Activated B cell treated with CpG ODN at 0.5 μM for 24 hours (primary cell): ENCODE results near the gene PPIF. TPM values are rescaled to one million over a fixed set of nuclear protein-coding genes. Genes with fewer than 3 reads are reported as not detected.

ENCODE experiments used
- ATAC-seq: fragments of 200-7000 bp; cut with Tn5 transposase; one replicate; pipeline ENCODE4 v1.10.0; 2021; ENCODE audit warnings: low read depth, mild to moderate bottlenecking, moderate library complexity
- CTCF ChIA-PET: fragments of 350-600 bp; sonication (Branson Sonifier 250); formaldehyde crosslinking; loops from one replicate; lab custom pipeline; 2021; ENCODE audit warnings: antibody characterized with exemption; lab: Charles Lee
- POLR2A ChIA-PET: fragments of 350-600 bp; sonication (Branson Sonifier 250); formaldehyde crosslinking; loops from one replicate; lab custom pipeline; 2021; ENCODE audit warnings: antibody characterized with exemption; lab: Charles Lee
- DNase-seq: peaks from one replicate; pipeline ENCODE4 v3.0.0; 2022
- H3K27ac Mint-ChIP-seq: one replicate; pipeline ENCODE4 v1.8.0; 2020; ENCODE audit warnings: mixed read lengths
- H3K27me3 Mint-ChIP-seq: one replicate; pipeline ENCODE4 v1.8.0; 2021; ENCODE audit warnings: mixed read lengths
- H3K36me3 Mint-ChIP-seq: one replicate; pipeline ENCODE4 v1.8.0; 2021; ENCODE audit warnings: low read depth, mixed read lengths
- H3K4me1 Mint-ChIP-seq: one replicate; pipeline ENCODE4 v1.8.0; 2021; ENCODE audit warnings: mixed read lengths
- H3K4me3 Mint-ChIP-seq: one replicate; pipeline ENCODE4 v1.8.0; 2020; ENCODE audit warnings: mild to moderate bottlenecking, mixed read lengths
- H3K9me3 Mint-ChIP-seq: one replicate; pipeline ENCODE4 v1.8.0; 2020; ENCODE audit warnings: mixed read lengths
- intact Hi-C: fragments of 100-400 bp; cut with micrococcal nuclease; formaldehyde crosslinking; loops from one replicate; pipeline ENCODE4 v1.15.1; 2024
- total RNA-seq: library from RNA; stranded (reverse); gene quantifications from 2 replicates; pipeline ENCODE4 v1.2.3, GENCODE V29; 2022
- TF ChIP-seq, protein P1 (sequence below): fragments of 200-600 bp; IDR thresholded peaks from one replicate; pipeline ENCODE4 v1.8.0; 2022; ENCODE audit warnings: antibody characterized with exemption, mild to moderate bottlenecking

Gene PPIF
- total RNA-seq, 1 donor from 2014 or later = 72.5 TPM

DNA sequence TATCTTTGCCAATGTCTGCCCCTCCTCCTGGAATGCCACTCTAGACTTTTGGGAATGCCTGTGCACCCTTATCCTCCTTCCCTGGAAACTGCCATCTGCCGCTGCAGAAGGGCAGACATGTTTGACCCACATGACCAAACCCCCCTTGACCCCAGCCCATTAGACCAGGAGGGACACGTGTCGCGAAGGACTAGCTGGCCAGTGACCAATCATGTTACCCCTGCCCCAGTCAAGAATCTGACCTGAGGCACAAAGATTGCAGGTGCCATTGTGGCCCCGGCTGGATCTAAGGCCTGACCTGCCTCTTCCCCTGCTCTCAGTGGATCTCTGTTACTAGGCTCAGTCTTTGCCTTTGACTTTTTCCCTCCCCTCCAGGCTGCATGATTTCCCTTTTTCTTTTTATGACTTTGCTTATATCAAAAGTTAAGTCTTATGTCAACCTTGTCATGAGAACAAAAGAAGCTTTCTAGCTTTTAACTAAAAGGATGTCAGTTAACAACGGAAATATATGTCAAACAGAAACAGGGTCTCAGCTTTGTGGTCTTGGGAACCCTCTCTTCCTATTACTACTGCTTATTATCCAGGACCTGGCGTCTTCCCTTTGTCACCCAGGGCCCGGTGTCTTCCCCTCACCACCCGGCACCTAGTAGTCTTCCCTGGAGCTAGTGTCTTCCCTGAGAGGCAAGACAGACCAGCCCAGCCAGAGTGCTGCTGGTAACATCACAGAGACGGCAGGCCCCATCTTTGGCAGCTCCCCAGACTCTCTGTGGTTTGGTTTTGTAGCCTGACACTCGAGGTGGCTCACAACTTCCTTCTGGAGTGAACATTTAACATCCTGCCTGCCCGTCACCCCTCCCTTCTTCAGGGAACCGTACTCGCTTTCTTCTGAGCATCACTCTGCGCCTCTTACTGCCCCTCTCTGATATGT, 24.4 kb upstream of the PPIF start:
- H3K36me3 Mint-ChIP-seq = no peaks in the 10 kb centered on the region
- no peaks in the 10 kb centered on the region for H3K9me3 Mint-ChIP-seq
- intact Hi-C loops = no loop called here
- ChIA-PET POLR2A (interaction anchor here (1.6 kb wide), 3 partner anchors 9 to 74 kb away, joined by 4 to 11 read pairs (median 4); no protein-coding TSS in a partner anchor), CTCF (interaction anchor here (0.6 to 0.8 kb wide), 2 partner anchors 29 to 1476 kb away, joined by 3 read pairs; no protein-coding TSS in a partner anchor)
- H3K27ac Mint-ChIP-seq = peak overlapping the region; percentile 38
- DNase-seq (no peak), ATAC-seq (peak; percentile 40)
- TF ChIP-seq, protein P1, sequence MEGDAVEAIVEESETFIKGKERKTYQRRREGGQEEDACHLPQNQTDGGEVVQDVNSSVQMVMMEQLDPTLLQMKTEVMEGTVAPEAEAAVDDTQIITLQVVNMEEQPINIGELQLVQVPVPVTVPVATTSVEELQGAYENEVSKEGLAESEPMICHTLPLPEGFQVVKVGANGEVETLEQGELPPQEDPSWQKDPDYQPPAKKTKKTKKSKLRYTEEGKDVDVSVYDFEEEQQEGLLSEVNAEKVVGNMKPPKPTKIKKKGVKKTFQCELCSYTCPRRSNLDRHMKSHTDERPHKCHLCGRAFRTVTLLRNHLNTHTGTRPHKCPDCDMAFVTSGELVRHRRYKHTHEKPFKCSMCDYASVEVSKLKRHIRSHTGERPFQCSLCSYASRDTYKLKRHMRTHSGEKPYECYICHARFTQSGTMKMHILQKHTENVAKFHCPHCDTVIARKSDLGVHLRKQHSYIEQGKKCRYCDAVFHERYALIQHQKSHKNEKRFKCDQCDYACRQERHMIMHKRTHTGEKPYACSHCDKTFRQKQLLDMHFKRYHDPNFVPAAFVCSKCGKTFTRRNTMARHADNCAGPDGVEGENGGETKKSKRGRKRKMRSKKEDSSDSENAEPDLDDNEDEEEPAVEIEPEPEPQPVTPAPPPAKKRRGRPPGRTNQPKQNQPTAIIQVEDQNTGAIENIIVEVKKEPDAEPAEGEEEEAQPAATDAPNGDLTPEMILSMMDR = no peak
- no peak overlapping the region for H3K4me3 Mint-ChIP-seq
- no peaks in the 10 kb centered on the region for H3K27me3 Mint-ChIP-seq
- H3K4me1 Mint-ChIP-seq = peaks cover 42% of the 10 kb centered on the region

DNA sequence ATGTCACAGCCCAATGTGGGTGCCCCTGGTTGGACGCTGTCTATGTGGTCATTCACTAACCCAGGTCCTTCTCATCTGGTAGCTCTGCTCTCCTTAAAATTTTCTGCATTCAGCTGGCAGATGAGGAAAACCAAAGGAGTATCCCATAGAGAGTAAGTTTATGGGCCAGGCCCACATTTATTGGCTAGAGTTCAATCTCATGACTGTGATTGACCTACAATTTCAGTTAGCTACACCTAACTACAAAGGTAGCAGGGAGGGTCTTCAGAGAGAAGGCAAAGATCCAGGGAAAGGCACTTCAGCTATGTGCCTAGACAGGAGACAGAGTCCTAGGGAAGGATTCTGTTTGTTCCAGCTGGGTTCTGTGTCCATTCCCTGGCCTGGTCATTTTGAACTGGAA, 23.7 kb upstream of the PPIF start:
- POLR2A ChIA-PET = interaction anchor here (0.7 to 1.6 kb wide), 3 partner anchors 8 to 24 kb away, joined by 4 to 11 read pairs (median 4); partner anchors contain the start of gene PPIF
- no peak overlapping the region for H3K4me3 Mint-ChIP-seq
- H3K27ac Mint-ChIP-seq = peak overlapping the region; percentile 38
- no peak for ATAC-seq
- CTCF ChIA-PET = interaction anchor here (0.6 to 0.8 kb wide), 2 partner anchors 30 to 1477 kb away, joined by 3 read pairs; no protein-coding TSS in a partner anchor
- intact Hi-C loops = no loop called here
- no peak for DNase-seq
- H3K4me1 Mint-ChIP-seq = peaks cover 35% of the 10 kb centered on the region
- no peaks in the 10 kb centered on the region for H3K36me3 Mint-ChIP-seq
- TF ChIP-seq, protein P1 = no peak
- no peaks in the 10 kb centered on the region for H3K9me3 Mint-ChIP-seq
- no peaks in the 10 kb centered on the region for H3K27me3 Mint-ChIP-seq

DNA sequence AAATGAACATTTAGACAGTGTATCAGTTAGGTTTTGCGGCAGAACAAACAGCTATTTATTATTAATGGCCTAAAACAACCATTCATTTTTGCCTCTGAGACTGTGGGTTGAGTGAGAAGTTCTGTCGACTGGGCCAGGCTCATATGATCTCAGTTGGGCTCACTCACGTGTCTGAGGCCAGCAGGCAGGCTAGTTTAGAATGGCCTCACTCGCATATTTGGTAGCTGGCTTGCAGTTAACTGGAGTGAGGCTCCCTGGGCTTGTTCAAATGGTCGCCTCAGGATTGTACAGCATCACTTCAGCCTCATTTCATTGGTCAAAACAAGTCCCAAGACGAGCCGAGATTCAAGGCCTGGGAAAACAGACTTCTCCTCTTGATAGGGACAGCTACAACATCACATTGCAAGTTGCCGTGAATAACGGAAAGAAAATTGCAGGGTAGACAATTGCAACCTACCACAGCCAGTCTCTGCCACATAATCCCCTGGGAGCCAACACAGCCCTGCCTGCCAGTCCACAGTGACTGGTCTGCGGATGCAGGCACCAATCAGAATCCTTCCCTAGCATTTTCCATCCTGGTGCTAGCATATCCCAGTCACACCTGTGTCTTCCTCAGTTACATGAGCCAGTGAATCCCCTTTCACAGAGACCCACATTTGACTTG, 23.1 kb upstream of the PPIF start:
- H3K27me3 Mint-ChIP-seq = no peaks in the 10 kb centered on the region
- DNase-seq = no peak
- no peak overlapping the region for H3K4me3 Mint-ChIP-seq
- no peak overlapping the region for H3K27ac Mint-ChIP-seq
- no peaks in the 10 kb centered on the region for H3K36me3 Mint-ChIP-seq
- ChIA-PET CTCF (no interaction called here), POLR2A (interaction anchor here (0.7 to 1.6 kb wide), 3 partner anchors 7 to 24 kb away, joined by 4 to 11 read pairs (median 4); partner anchors contain the start of gene PPIF)
- peaks cover 30% of the 10 kb centered on the region for H3K4me1 Mint-ChIP-seq
- H3K9me3 Mint-ChIP-seq = no peaks in the 10 kb centered on the region
- ATAC-seq = peak; percentile 41
- intact Hi-C loops = no loop called here
- TF ChIP-seq, protein P1 = no peak

DNA sequence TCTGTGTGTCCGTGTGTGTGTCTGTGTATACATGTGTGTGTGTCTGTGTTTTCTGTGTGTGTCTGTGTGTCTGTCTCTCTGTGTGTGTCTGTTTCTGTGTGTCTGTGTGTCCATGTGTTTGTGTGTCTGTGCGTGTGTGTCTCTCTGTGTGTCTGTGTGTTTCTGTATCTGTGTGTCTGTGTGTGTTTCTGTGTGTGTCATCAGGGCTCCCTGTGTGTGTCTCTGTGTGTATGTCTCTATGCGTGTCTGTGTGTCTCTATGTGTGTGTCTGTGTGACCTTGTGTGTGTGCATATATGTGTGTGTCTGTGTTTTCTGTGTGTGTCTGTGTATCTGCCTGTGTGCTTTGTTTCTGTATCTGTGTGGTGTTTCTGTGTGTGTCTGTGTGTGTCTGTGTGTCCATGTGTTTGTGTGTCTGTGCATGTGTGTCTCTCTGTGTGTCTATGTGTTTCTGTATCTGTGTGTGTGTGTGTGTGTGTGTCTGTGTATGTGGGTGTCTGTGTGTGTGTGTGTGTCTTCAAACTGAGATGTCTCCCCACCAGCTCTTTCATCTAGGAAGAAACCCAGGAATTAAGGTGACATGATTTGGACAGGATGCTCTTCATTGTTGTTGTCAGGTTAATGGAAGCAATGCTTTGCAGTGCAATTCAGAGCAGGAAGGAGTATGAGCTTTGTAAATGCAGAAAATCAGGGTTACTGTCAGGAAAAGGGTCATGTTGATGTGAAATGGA, 20.7 kb upstream of the PPIF start:
- TF ChIP-seq, protein P1 = no peak

More for the DNA sequence above, 20.7 kb upstream of the PPIF start:
- Mint-ChIP-seq H3K4me3 (no peak overlapping the region), H3K36me3 (no peaks in the 10 kb centered on the region), H3K9me3 (no peaks in the 10 kb centered on the region), H3K4me1 (peaks cover 34% of the 10 kb centered on the region), H3K27me3 (no peaks in the 10 kb centered on the region), H3K27ac (no peak overlapping the region)
- intact Hi-C loops = no loop called here
- ChIA-PET POLR2A (interaction anchor here (0.5 to 1.3 kb wide), 3 partner anchors 9 to 21 kb away, joined by 4 to 7 read pairs (median 6); no protein-coding TSS in a partner anchor), CTCF (no interaction called here)
- ATAC-seq (no peak), DNase-seq (no peak)
